ENCODE measurements around the gene PTPN7. TPM values are rescaled to one million over a fixed set of nuclear protein-coding genes. Genes with fewer than 3 reads are reported as not detected.

The PTPN7 gene
- total RNA-seq, 2 donors from 2014 or later: not detected

DNA sequence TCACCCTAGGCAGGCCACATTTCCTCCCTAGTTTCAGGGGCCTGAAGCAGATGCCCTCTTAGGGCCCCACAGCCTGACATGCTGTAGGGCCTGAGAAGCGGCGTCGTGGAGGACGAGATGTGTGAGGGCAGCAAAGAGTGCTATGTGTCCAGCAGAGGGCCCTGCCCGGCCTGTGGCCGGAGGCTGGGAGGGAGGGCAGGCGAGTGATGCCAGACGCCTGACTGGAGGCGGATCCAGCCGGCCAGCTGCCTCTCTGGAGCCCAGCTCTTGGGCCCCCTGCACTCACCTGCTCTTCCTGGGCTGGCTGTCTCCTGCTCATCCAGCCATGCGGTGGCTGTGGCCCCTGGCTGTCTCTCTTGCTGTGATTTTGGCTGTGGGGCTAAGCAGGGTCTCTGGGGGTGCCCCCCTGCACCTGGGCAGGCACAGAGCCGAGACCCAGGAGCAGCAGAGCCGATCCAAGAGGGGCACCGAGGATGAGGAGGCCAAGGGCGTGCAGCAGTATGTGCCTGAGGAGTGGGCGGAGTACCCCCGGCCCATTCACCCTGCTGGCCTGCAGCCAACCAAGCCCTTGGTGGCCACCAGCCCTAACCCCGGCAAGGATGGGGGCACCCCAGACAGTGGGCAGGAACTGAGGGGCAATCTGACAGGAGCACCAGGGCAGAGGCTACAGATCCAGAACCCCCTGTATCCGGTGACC, 37.6 kb downstream of the PTPN7 start, which contains the start of gene GPR37L1:
Gene GPR37L1, plus strand, starts transcription at position 279 of the 697 bp plus-strand sequence. Its CDS starts 47 bp downstream, at position 326.
- TF ChIP-seq, protein P1, sequence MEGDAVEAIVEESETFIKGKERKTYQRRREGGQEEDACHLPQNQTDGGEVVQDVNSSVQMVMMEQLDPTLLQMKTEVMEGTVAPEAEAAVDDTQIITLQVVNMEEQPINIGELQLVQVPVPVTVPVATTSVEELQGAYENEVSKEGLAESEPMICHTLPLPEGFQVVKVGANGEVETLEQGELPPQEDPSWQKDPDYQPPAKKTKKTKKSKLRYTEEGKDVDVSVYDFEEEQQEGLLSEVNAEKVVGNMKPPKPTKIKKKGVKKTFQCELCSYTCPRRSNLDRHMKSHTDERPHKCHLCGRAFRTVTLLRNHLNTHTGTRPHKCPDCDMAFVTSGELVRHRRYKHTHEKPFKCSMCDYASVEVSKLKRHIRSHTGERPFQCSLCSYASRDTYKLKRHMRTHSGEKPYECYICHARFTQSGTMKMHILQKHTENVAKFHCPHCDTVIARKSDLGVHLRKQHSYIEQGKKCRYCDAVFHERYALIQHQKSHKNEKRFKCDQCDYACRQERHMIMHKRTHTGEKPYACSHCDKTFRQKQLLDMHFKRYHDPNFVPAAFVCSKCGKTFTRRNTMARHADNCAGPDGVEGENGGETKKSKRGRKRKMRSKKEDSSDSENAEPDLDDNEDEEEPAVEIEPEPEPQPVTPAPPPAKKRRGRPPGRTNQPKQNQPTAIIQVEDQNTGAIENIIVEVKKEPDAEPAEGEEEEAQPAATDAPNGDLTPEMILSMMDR (conservative IDR thresholded peaks at IDR 0.05): peak; percentile 82
- Histone ChIP-seq H3K4me3 (ENCODE audit: low read length) (no peak within 1 kb of the TSS), H3K36me3 (ENCODE audit: control insufficient read depth, insufficient read depth, low read length) (no peaks in the 10 kb centered on the region), H3K27ac (ENCODE audit: low read depth, low read length) (no peak within 1 kb of the TSS), H3K27me3 (ENCODE audit: control insufficient read depth, insufficient read depth, low read length, poor library complexity, severe bottlenecking) (no peaks in the 10 kb centered on the region), H3K4me1 (ENCODE audit: control insufficient read depth, insufficient read depth, low read length) (no peaks in the 10 kb centered on the region), H3K9ac (ENCODE audit: extremely low read depth, low read length, poor library complexity, severe bottlenecking) (no peak within 1 kb of the TSS), H3K9me3 (ENCODE audit: control insufficient read depth, low read length) (no peaks in the 10 kb centered on the region)
- no peak within 1 kb of the TSS for H3K27ac Mint-ChIP-seq
- DNase-seq: peak; percentile 93
- H3K36me3 Mint-ChIP-seq (ENCODE audit: low read depth): no peaks in the 10 kb centered on the region
- H3K9me3 Mint-ChIP-seq: no peaks in the 10 kb centered on the region
- H3K4me1 Mint-ChIP-seq: peaks cover 4% of the 10 kb centered on the region
- WGBS, 2 experiments (ENCODE audit: insufficient coverage in 1 of 2, insufficient read length in 1 of 2): 70 to 73% methylated on average over 14 to 19 of the region's 19 CpGs
- peaks cover 2% of the 10 kb centered on the region for H3K27me3 Mint-ChIP-seq (ENCODE audit: insufficient read depth)
- no peak within 1 kb of the TSS for H3K4me3 Mint-ChIP-seq

DNA sequence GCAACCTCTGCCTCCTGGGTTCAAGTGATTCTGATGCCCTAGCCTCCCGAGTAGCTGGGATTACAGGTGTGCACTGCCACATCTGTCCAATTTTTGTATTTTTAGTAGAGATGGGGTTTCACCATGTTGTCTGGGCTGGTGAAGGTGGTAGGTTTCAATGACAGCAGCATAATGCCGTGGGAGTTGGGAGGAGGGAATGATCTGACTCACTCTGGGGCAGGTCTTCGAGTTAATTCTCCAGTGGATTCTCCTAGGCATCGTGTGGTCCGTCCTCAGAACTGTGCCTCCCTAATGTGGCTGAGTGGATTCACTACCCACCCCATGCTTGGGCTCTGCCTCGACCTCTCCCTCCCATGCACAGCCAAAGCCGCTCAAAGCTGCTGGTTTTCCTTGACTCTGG, 39.4 kb downstream of the PTPN7 start:
- DNase-seq: peak; percentile 38
- H3K27me3 Mint-ChIP-seq (ENCODE audit: insufficient read depth): peaks cover 2% of the 10 kb centered on the region
- H3K4me3 ChIP-seq (ENCODE audit: low read length): no peak overlapping the region
- H3K27ac ChIP-seq (ENCODE audit: low read depth, low read length): no peak overlapping the region
- peaks cover 4% of the 10 kb centered on the region for H3K4me1 Mint-ChIP-seq
- no peak overlapping the region for H3K4me3 Mint-ChIP-seq
- TF ChIP-seq, protein P1 (conservative IDR thresholded peaks at IDR 0.05): no peak
- no peaks in the 10 kb centered on the region for H3K4me1 ChIP-seq (ENCODE audit: control insufficient read depth, insufficient read depth, low read length)
- no peaks in the 10 kb centered on the region for H3K9me3 Mint-ChIP-seq
- no peaks in the 10 kb centered on the region for H3K9me3 ChIP-seq (ENCODE audit: control insufficient read depth, low read length)
- no peaks in the 10 kb centered on the region for H3K36me3 ChIP-seq (ENCODE audit: control insufficient read depth, insufficient read depth, low read length)
- H3K27ac Mint-ChIP-seq: no peak overlapping the region
- 84 to 89% methylated on average over 6 to 7 of the region's 7 CpGs for WGBS, 2 experiments (ENCODE audit: insufficient coverage in 1 of 2, insufficient read length in 1 of 2)
- H3K27me3 ChIP-seq (ENCODE audit: control insufficient read depth, insufficient read depth, low read length, poor library complexity, severe bottlenecking): no peaks in the 10 kb centered on the region
- H3K9ac ChIP-seq (ENCODE audit: extremely low read depth, low read length, poor library complexity, severe bottlenecking): no peak overlapping the region
- H3K36me3 Mint-ChIP-seq (ENCODE audit: low read depth): no peaks in the 10 kb centered on the region

DNA sequence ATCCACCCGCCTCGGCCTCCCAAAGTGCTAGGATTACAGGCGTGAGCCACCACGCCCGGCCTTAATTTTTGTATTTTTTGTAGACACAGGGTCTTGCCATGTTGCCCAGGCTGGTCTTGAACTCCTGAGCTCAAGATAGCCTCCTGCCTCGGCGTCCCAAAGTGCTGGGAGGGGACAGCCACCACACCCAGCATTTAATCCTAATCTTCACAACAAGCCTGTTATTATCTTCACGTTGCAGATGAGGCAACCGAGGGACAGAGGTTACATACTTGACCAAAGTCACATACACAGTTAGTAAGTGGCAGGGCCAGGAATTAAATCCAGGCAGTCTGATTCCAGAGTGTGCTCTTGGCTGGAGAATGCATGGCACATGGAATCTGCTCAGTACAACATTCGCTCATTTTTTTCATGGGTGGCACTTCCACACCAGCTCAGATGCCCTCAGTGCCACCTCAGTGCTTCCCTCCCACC, 42.5 kb downstream of the PTPN7 start:
- no peaks in the 10 kb centered on the region for H3K36me3 Mint-ChIP-seq (ENCODE audit: low read depth)
- Histone ChIP-seq H3K9me3 (ENCODE audit: control insufficient read depth, low read length) (no peaks in the 10 kb centered on the region), H3K27me3 (ENCODE audit: control insufficient read depth, insufficient read depth, low read length, poor library complexity, severe bottlenecking) (no peaks in the 10 kb centered on the region), H3K9ac (ENCODE audit: extremely low read depth, low read length, poor library complexity, severe bottlenecking) (no peak overlapping the region), H3K4me3 (ENCODE audit: low read length) (no peak overlapping the region), H3K27ac (ENCODE audit: low read depth, low read length) (no peak overlapping the region), H3K4me1 (ENCODE audit: control insufficient read depth, insufficient read depth, low read length) (no peaks in the 10 kb centered on the region), H3K36me3 (ENCODE audit: control insufficient read depth, insufficient read depth, low read length) (no peaks in the 10 kb centered on the region)
- no peak for DNase-seq
- H3K27ac Mint-ChIP-seq: no peak overlapping the region
- TF ChIP-seq, protein P1 (conservative IDR thresholded peaks at IDR 0.05): no peak
- no peak overlapping the region for H3K4me3 Mint-ChIP-seq
- H3K4me1 Mint-ChIP-seq: peaks cover 16% of the 10 kb centered on the region
- H3K27me3 Mint-ChIP-seq (ENCODE audit: insufficient read depth): no peaks in the 10 kb centered on the region
- WGBS, 2 experiments (ENCODE audit: insufficient coverage in 1 of 2, insufficient read length in 1 of 2): 85 to 88% methylated on average over 8 to 10 of the region's 10 CpGs
- no peaks in the 10 kb centered on the region for H3K9me3 Mint-ChIP-seq

Data from endodermal cell (in vitro differentiated cells).